GM18519 (cell line): ENCODE results near the gene NIN.
"Not testable (repeated sequence)": the region's sequence is repeated elsewhere in the genome, so short reads cannot be mapped to it uniquely, and the experiment has no call there.

Experiments used
- ATAC-seq: cut with Tn5 transposase; IDR thresholded peaks from one replicate; pipeline ENCODE4 v1.9.1; 2021; ENCODE audit warnings: mild to moderate bottlenecking, moderate library complexity; ENCODE audit not compliant: unreplicated experiment, low FRiP score

Gene NIN

DNA sequence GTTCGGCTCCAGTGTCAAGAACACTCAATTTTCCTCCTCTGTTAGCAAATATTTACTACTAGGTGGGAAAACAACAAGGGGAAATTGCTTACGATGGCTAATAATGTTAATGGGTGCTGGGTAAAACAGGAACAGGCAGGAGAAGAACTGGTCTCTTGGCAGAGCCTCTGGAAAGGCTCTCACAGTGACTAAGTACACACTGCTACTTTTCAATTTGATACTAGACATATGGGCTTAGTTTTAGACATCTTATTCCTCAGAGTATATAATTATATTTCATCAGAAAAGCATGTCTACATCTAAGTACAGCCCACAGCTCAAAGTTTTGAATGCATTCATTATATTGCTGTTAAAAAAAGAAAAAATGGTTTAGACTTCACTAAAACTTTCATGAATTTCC lies 97.5 kb downstream of the NIN start:
- ATAC-seq, result no peak

DNA sequence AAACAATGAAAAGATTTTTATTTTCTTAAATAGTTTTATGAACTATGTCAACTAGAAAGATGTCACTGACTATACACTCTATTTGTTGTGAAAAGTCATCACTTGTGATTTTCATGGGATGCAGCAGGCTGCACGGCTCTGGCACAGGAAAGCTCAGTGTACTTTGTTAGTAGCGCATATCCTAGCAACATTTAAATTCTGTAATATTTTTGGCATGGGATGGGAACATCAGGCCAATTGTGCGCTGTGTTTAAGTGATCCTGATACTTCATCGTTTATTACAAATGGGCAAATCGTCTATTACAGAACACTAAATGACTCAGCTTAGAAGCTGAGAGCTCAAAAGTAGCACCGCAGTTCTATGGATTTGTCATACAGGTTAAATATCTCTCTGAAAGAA lies 102.1 kb downstream of the NIN start:
- ATAC-seq, result no peak

DNA sequence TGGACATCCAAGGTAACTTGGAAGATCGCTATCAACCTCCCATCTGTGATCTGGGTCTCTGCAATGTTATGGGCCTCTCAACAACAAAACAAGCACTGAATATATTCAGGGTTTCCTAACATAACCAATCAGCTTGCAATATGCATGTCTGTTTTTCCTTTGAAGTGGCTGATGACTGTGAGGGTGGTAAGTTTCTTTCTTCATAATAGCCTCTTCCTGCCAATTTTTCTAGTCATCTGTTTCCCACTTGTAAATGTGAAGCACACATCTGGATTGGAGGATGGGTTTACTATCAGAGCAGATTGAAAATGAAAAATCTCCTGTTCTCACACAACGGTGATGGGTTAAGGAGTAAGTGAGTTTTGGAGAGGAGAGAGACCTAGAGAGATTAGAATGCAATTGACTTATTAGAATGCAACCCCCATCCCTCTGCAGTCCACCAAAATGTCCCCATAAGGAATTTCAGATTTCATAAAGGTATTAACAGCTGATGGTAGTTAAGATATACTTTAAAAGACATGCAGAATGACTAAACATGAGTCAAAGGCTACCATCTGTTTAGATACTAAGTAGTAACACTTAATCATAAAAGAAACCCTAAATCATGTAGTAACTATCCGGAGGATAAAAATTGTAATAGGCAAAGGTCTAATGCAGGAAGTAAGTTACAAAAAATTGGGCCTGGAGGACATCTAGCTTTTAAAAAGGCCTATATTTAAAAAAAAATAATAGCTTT lies 104.4 kb downstream of the NIN start:
- ATAC-seq, result no peak

DNA sequence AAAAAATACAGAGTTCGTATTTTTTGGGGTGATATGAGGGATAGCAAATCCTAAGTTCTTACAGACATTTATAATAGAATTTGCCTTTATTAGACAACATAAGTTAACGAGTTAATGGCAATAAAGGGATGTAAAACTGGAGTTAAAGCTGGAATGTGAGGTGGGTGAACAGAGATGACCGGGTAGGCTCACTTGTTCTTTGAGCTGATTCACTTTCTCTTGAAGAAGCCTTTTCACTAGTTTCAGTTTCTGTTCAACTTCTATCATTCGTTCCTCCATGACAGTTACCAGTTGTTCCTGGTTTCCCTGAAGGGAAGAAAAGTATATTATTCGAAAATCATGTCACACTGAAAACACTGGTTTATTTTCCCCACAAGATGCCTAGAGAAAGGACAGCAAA lies 105.2 kb downstream of the NIN start:
- no peak for ATAC-seq

DNA sequence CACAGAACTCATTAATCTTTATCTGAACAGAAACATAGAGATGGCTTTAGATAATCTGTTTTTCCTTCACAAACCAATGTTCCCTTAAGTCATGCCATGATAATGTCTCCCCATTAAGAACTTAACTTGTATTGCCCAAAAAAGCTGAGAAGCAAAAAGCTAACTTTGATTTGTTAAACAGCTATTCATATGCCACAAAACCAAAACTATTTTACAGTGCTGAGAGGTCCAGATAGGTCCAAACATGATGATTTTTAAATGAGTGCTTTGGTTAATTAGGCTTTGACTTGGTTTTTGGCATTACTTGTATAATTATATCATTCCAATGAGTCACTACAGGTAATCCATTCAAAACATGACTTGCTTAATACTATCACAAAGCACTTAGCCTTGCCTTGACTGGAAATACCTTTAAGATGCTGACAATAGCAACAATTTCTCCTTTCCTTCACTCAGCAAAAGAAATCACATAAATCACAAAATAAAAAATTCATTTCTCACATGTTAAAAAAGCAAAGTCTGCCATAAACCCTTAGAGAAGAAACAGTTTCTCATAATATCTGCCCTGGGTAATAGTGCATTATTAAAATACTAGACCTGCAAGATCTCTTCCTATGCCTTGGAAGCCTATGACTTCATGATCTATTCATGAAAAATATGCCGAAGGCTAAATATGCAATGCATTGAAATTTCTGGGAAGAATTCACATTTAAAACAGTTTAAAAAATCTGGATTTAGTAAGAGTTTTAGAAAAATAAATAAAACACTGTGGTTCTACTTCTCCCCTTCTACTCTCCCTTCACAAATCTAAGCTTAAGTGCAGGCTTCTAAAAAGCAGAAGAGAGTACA lies 110.8 kb downstream of the NIN start:
- ATAC-seq, result no peak

DNA sequence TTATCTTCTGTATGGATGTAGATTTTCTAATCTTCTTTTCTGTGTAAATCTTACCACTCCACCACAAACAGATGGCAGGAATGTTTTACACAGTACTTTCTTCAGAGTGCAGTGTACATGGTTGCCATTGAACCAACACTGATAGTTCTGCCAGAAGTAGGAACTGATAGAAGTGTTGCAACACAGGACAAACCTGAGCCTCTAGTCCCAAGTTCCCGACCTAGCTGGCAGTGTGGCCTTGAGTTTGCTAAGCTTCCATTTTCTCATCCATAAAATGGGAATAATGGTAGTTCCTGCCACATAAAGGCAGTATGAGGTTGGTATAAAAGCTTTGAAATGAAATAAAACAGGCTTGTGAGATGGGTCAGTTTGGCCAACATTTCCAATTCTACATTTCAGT lies 112.0 kb downstream of the NIN start:
- no peak for ATAC-seq

DNA sequence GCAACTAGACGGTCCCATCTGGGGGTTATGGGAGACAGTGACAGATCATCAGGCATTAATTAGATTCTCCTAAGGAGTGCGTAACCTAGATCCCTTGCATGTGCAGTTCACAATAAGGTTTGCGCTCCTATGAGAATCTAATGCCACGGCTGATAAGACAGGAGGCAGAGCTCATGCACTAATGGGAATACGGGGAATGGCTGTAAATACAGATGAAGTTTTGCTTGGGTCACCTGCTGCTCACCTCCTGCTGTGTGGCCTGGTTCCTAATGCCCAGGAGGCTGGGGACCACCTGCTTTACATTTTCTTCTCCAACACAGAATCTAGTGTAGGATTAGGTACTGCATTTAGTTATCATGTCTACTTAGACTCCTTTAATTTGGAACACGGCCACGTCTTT lies 113.2 kb downstream of the NIN start:
- ATAC-seq, result no peak

DNA sequence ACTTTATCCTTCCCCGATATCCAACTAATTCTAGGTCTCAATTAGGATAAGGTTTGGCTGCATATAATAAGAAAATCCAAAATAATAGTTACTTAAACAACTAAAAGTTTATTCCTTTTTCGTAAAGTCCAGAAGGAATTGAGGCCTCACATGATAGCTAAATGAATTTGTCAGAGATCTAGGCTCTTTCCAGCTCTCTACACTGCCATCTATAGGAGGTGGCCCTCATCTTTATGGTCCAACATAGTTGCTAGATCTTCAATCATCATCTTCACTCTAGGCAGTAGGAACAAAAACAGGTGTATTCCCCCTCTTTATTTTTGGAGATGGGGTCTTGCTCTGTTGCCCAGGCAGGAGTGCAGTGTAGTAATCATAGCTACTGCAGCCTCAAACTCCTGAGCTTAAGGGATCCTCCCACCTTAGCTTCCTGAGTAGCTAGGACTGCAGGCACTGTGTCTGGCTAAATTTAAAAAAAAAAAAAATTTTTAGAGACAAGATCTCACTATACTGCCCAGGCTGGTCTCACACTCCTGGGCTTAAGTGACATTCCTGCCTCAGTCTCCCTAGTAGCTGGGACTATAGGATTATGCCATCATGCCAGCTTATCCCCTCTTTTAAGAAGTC lies 116.4 kb downstream of the NIN start:
- ATAC-seq, result no peak

DNA sequence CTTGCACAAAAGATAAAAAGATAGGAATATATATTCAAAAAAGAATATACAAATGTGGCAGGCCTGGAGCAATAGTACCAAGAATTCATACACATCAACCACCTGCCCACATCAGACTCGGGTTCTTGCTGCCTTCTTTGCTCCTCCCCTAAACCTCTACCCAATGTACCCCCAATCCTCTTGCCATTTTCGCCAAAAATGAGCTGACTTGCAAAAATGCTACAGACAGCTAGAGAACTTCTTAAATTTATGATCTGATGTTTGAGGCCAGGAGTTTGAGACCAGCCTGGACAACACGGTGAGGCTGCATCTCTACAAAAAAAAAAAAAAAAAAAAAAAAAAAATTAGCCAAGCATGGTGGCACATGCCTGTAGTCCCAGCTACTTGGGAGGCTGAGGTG lies 119.9 kb downstream of the NIN start:
- ATAC-seq, result no peak

DNA sequence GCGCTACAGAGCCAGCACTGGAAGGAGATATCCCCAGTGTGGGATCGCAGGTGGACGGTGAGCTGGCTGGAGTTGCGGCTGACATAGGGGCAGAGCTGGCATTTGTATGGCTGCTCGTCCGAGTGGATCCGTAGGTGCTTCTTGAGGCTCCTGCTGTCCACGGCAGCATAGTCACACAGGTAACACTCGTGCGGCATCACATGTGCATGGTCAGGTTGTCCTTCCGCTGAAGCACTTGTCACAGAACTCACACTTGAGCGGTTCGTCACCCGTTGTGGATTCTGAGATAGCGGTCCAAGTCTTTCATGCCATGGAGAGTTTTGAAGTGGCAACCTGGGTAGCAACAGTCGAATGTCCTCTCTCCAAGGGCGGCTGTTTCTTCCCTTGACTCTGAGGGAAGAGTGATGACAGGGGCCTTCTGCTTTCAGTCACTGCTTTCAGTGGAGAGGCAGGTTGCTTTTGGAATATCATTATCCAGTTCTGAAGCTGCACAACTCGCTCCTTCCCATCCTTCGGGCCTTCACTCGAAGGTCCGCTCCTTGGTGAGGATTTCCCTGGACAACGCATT lies 125.9 kb downstream of the NIN start:
- ATAC-seq, result no peak

DNA sequence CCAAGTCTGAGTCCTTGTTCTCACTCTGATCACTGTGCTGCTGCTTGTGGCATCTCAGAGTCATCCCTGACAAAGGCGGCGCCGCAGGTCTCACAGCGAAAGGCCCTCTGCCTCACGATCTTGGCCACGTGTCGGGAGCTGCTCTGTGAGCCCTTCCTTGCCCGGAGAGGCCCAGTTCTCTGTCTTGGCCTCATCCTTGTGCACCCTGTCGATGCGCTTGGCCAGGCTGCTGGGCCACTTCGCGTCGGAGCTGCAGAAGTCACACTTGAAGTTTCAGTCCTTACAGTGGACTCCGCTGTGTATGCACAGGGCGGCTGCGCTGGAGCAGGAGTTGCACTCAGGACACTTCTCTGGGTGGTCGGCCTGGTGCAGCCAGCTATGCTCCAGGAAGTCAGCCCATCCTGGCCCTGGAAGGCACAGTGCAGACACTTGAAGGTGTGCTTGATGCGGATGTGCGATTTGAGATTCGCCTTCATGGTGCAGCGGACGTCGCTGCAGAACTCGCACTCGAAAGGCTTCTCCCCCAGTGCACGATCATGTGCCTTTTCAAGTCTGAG lies 126.4 kb downstream of the NIN start:
- no peak for ATAC-seq

DNA sequence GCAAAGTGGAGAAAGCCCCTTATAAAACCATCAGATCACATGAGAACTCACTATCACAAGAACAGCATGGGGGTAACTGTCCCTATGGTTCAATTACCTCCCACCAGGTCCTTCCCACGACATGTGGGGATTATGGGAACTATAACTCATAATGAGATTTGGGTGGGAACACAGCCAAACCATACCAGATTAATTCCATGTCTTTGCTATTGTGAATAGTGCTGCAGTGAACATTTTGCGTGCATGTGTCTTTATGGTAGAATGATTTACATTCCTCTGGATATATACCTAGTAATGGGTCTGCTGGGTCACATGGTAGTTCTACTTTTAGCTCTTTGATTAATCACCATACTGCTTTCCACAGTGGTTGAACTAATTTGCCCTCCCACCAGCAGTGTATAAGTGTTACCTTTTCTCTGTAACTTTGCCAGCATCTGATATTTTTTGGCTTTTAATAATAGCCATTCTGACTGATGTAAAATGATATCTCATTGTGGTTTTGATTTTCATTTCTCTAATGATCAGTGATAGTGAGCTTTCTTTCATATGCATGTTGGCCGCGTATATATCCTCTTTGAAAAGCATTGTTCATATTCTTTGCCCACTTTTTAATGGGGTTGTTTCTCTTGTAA lies 133.2 kb downstream of the NIN start:
- ATAC-seq, result no peak

DNA sequence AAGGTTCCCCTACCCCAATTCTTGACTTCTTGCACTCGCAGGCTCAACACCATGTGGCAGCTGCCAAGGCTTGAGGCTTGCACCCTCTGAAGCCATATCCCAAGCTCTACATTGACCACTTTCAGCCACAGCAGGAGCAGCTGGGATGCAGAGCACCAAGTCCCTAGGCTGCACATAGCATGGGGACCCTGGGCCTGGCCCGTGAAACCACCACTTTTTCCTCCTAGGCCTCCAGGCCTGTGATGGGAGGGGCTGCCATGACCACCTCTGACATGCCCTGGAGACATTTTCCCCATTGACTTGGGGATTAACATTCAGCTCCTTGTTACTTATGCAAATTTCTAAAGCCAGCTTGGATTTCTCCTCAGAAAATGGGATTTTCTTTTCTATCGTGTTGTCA lies 136.7 kb downstream of the NIN start:
- not testable (repeated sequence) for ATAC-seq

DNA sequence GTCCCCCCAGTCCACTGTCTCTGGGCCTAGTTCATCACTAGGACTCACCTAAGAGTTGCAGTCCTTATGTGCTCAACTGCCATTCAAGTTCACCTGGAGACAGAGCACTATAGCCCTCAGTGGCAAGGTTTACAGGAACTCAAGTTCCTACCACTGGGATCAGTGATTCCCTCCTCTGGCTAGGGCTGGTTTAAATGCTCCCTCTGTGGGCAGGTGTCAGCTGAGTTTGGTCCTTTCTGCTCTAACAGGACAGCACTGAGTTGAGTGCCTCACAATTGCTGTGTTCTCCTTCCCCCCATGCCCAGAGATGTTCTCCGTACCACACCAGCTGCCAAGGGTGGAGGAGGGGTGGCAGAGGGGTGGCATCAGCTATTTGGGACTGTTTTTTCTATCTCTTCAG lies 142.1 kb downstream of the NIN start:
- ATAC-seq, result no peak

DNA sequence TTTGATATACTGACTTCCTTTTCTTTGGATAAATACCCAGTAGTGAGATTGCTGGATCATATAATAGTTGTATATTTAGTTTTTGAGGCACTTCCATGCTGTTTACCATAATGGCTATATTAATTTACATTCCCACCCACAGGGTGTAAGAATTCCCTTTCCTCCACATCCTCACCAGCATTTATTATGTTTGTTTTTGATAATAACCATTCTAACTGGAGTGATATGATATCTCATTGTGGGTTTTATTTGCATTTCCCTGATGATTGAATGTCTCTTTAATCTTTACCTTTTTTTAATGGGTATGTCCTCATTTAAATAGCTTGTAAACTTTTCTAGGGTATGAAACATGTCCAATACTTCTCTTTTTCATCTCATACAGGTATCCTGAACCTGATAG lies 151.3 kb downstream of the NIN start:
- ATAC-seq, result no peak

DNA sequence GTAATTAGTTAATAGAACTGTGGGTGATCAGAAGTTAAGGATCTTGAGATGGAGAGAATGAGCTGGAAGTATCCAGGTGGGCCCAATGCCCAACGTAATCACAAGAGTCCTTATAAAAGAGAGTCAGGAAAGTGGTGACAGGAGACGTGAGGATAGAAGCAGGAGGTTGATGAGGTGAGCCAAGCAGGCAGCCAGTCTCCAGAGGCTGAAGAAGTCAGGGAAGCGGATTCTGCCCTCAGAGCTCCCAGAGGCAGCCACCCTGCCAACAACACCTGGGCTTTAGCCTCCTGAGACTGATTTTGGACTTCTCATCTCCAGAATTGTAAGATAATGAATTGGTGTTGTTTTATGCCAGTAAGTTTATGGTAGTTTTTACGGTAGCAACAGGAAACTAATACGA lies 152.8 kb downstream of the NIN start:
- ATAC-seq, result no peak

DNA sequence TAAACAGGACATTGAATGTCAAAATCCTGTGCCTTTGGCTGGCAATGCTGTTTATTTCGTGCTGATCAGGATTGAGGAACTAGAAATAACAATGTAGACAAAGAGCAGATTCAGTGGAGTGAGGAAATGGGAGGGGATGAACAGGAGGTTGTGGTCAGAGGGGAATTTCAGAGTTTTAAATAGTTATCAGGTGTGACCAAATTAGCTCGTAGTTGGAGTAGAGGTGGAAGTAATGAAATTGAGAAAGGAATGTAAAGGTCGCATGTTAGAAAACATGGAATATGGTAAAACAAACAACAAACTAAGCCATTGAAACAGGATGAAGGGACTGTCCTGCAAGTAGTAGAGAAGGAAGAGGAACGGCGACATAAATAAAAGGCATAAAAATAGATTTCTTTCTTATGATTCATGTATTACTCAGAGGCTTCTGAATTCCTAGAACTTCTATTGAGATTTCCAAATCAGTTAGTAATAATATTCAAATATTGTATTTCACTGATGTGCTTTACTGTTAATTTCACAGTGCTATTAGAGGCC lies 153.4 kb downstream of the NIN start:
- ATAC-seq, result peak; percentile 45

DNA sequence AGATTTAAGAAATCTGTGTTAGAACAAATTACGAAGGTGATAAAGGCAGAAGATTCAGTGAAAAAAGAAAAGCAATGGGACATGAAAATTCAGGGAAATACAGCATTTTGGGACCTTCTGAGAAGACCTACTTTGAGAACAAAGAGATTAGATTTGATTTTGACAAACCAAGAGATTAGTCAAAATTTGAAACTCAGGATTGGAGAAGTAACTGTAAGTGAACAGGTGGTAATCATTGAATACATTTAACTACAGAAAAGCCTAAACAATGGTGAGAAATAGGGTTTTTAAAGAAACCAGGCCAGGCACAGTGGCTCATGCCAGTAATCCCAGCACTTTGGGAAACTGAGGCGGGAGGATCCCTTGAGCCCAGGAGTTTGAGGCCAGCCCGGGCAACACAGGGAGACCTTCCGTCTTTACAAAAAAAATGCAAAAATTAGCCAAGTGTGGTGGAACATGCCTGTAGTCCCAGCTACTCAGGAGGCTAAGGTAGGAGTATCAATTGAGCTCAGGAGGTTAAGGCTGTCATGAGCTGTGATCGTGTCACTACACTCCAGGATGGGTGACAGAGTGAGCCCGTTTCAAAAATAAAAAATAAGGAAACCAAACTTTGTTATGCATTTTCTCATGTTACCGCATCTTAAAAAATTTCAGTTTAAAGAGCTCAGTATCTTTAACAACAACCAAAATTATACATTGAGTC lies 154.0 kb downstream of the NIN start:
- ATAC-seq, result peak; percentile 25

DNA sequence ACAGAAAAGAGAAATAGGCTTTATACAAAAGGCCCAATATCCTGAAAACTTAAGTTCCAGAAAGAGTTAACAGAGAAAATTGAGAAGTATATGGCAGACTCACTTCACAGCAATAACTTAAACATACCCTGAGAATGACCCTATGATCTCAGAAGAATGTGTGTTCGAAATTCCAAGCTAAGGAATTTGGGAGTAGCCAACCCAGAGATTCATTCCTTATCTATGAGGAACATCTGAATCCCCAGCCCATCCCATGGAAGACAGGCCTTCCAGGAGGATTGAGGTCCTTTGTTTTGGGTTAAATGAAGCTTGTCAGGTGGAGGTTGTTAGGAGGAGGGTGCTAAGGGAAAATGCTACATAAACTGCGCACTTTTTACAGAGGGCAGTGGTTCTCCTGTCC lies 155.4 kb downstream of the NIN start:
- ATAC-seq, result no peak

DNA sequence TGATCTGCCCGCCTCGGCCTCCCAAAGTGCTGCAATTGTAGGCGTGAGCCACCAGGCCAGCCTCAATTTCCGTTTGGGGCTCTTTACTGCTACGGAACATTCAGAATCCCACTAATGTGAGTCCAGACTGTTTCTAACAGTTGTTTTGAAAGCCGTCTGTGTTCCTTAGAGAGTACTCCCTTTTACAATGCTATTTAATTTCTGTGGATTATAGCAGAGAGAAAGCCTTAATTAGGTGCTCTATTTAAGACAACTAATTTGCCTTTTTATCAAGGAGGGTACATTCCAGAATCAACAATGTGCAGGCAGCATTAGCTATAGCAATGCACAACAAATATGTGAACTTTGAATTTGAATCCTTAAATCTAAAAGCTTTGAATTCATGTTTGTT lies 160.1 kb downstream of the NIN start:
- ATAC-seq, result no peak
